Measurements from ENCODE around the gene SCFD2.

Gene SCFD2

DNA sequence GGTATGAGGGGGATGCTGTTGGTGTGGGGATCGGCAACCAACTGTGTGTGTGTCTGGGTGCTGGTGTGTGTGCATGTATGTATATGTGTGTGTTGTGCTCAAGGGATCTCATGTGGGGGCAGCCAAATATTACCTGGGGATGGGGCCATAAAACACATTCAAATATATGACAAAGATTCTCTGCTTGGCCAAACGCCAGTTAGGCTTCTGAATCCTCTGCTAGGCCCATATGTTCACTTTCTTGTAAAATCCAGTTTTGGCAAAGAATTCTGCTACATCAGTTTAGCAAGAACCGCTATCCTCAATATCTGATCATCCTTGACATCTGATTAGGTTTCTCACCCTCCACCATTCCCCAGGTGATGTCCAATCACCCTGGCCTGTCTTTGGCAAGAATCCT, 397.2 kb downstream of the SCFD2 start:
- H3K4me1 Mint-ChIP-seq, result no peaks in the 10 kb centered on the region
- TF ChIP-seq, protein P1, sequence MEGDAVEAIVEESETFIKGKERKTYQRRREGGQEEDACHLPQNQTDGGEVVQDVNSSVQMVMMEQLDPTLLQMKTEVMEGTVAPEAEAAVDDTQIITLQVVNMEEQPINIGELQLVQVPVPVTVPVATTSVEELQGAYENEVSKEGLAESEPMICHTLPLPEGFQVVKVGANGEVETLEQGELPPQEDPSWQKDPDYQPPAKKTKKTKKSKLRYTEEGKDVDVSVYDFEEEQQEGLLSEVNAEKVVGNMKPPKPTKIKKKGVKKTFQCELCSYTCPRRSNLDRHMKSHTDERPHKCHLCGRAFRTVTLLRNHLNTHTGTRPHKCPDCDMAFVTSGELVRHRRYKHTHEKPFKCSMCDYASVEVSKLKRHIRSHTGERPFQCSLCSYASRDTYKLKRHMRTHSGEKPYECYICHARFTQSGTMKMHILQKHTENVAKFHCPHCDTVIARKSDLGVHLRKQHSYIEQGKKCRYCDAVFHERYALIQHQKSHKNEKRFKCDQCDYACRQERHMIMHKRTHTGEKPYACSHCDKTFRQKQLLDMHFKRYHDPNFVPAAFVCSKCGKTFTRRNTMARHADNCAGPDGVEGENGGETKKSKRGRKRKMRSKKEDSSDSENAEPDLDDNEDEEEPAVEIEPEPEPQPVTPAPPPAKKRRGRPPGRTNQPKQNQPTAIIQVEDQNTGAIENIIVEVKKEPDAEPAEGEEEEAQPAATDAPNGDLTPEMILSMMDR (IDR thresholded peaks at IDR 0.05), result no peak
- H3K36me3 Mint-ChIP-seq (ENCODE audit: low read depth), result peaks cover 38% of the 10 kb centered on the region
- H3K27ac Mint-ChIP-seq, result no peak overlapping the region
- no peak overlapping the region for H3K4me3 Mint-ChIP-seq
- peaks cover 48% of the 10 kb centered on the region for H3K9me3 Mint-ChIP-seq
- H3K27me3 Mint-ChIP-seq (ENCODE audit: low read depth, poor library complexity), result peaks cover 7% of the 10 kb centered on the region
- no peak for DNase-seq

DNA sequence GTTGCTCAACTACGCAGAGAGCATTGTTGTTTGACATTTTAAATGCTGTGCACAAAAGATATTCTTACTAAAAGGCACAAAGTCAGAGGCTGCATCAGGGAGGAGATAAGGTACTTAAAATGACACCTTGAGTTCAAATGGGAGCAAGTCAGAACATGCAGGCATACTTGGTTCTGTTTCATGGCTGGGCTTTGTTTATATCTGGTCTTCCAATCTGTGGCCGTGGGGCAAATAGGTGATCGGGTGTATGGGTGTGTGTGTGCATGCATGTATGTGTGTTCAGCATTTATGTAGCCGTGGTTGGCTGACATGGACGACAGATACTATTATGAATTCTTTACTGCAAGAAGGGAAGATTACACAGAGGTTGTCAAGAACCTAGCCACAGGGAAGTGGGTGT, 397.6 kb downstream of the SCFD2 start:
- DNase-seq, result no peak
- H3K36me3 Mint-ChIP-seq (ENCODE audit: low read depth), result peaks cover 36% of the 10 kb centered on the region
- no peak overlapping the region for H3K27ac Mint-ChIP-seq
- H3K27me3 Mint-ChIP-seq (ENCODE audit: low read depth, poor library complexity), result peaks cover 7% of the 10 kb centered on the region
- H3K4me3 Mint-ChIP-seq, result no peak overlapping the region
- TF ChIP-seq, protein P1 (IDR thresholded peaks at IDR 0.05), result no peak
- peaks cover 3% of the 10 kb centered on the region for H3K4me1 Mint-ChIP-seq
- H3K9me3 Mint-ChIP-seq, result peaks cover 45% of the 10 kb centered on the region

DNA sequence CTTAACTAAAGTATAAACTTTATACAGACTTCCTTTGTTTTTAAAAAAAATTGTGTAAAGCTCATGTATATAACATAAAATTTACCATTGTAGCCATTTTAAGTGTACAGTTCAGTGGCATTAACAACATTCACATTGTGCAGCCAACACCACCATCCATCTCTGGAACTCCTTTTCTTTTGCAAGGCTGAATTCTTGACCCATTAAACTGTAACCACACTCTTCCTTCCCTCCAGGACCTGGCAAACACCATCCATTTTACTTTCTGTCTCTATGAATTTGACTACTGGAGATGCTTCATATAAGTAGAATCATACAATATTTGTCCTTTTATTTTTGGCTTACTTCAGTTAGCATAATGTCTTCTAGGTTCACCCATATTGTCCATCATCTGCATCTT, 399.1 kb downstream of the SCFD2 start:
- Mint-ChIP-seq H3K36me3 (ENCODE audit: low read depth) (peaks cover 22% of the 10 kb centered on the region), H3K4me1 (peaks cover 7% of the 10 kb centered on the region)
- TF ChIP-seq, protein P1 (IDR thresholded peaks at IDR 0.05), result no peak

DNA sequence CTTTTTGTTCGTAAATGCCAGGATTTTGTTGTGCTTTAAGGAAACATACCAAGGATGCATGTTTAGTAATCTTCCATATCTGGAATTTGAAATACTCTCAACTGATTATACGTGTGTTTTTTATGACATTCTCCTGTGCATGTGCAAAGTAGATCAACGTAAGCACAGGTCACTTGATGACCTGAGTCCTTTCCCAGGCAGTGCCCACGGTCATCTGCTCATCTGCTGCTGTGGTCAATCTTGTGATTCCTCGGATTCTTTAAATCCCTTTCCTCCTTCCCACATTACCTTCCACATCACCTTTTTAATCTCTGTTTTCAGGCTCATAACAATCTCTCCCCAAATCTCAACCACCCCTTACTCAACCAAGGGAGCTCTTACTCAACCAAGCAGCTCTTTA, 399.7 kb downstream of the SCFD2 start:
- H3K27me3 Mint-ChIP-seq (ENCODE audit: low read depth, poor library complexity), result peaks cover 7% of the 10 kb centered on the region
- H3K4me3 Mint-ChIP-seq, result no peak overlapping the region
- H3K9me3 Mint-ChIP-seq, result peaks cover 25% of the 10 kb centered on the region
- TF ChIP-seq, protein P1 (IDR thresholded peaks at IDR 0.05), result no peak
- peaks cover 7% of the 10 kb centered on the region for H3K4me1 Mint-ChIP-seq
- H3K27ac Mint-ChIP-seq, result no peak overlapping the region
- peaks cover 19% of the 10 kb centered on the region for H3K36me3 Mint-ChIP-seq (ENCODE audit: low read depth)
- DNase-seq, result no peak

More for the DNA sequence above, 399.1 kb downstream of the SCFD2 start:
- H3K9me3 Mint-ChIP-seq, result peaks cover 30% of the 10 kb centered on the region
- H3K27ac Mint-ChIP-seq, result no peak overlapping the region
- H3K4me3 Mint-ChIP-seq, result no peak overlapping the region
- H3K27me3 Mint-ChIP-seq (ENCODE audit: low read depth, poor library complexity), result peaks cover 7% of the 10 kb centered on the region
- DNase-seq, result no peak

DNA sequence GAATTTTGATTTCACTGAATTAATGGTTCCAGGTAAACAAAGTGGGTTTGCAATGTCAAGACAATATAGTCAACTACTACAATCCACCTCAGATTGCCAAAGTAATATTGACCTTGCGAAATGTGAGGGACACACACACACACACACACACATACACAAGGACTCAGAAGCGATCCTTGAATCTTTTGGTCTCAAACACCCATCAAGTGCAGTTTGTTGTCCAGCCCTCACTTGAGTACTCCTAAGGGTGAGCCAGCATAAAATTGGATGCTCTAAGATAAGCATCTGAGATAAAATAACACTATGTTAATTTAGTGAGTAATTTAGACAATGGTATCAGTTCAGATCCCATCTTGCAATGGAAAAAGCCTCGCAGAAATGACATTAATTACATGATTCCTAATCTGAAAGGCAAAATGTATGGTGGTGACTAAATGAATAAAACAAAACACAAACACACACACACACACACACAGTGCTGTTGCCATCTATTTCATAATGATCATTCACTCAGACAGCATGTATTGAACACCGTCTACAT, 401.2 kb downstream of the SCFD2 start:
- Mint-ChIP-seq H3K4me1 (peaks cover 7% of the 10 kb centered on the region), H3K27me3 (ENCODE audit: low read depth, poor library complexity) (peaks cover 5% of the 10 kb centered on the region), H3K27ac (no peak overlapping the region), H3K4me3 (no peak overlapping the region), H3K36me3 (ENCODE audit: low read depth) (peaks cover 8% of the 10 kb centered on the region), H3K9me3 (peaks cover 13% of the 10 kb centered on the region)
- TF ChIP-seq, protein P1 (IDR thresholded peaks at IDR 0.05), result no peak
- DNase-seq, result no peak

DNA sequence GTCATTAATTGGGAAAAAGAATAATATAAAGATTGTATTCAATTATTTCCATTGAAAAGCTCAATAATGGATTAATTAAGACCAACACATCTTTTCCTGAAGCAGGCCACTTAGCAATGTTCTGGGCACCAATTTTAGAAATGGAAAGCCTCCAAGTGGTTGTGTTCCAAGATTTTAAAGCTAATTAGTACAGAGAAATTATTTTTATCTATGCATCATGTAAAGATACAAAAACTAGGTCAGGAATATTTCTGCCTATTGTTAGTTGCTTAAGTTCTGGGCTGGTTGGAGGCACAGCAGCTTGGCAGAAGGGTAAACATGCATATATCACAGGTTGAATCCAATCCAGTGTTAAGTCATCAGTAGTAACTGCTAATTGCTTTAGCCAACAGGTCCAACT, 401.9 kb downstream of the SCFD2 start:
- H3K4me3 Mint-ChIP-seq, result no peak overlapping the region
- peaks cover 2% of the 10 kb centered on the region for H3K36me3 Mint-ChIP-seq (ENCODE audit: low read depth)
- TF ChIP-seq, protein P1 (IDR thresholded peaks at IDR 0.05), result no peak
- no peak overlapping the region for H3K27ac Mint-ChIP-seq
- H3K9me3 Mint-ChIP-seq, result peaks cover 7% of the 10 kb centered on the region
- DNase-seq, result no peak
- H3K27me3 Mint-ChIP-seq (ENCODE audit: low read depth, poor library complexity), result peaks cover 4% of the 10 kb centered on the region
- peaks cover 7% of the 10 kb centered on the region for H3K4me1 Mint-ChIP-seq

All from nephron progenitor cell (in vitro differentiated cells).